HuH-7 (cell line): ENCODE data around the gene IL23R.
"Not testable (repeated sequence)": the region's sequence is repeated elsewhere in the genome, so short reads cannot be mapped to it uniquely, and the experiment has no call there.

Experiments used
- DNase-seq: peaks from one replicate; pipeline ENCODE4 v3.0.0; 2011; ENCODE audit warnings: low spot score

Gene IL23R

GRCh38 chr1:67166196-67166595, at the start of gene IL23R:
Gene IL23R (plus strand): TSS chr1:67166454. CDS start chr1:67168121, 1,667 bp downstream.
- DNase-seq = no peak

GRCh38 chr1:67118191-67118590, 48.1 kb upstream of the IL23R start:
- DNase-seq = no peak

- no peak for DNase-seq
Observed at GRCh38 chr1:67118646-67119045, 47.6 kb upstream of the IL23R start.

- no peak for DNase-seq
Observed at GRCh38 chr1:67120855-67121619, 45.2 kb upstream of the IL23R start.

- DNase-seq = no peak
Observed at GRCh38 chr1:67124455-67124854, 41.8 kb upstream of the IL23R start.

- DNase-seq = no peak
Observed at GRCh38 chr1:67126111-67126746, 40.0 kb upstream of the IL23R start.

- no peak for DNase-seq
Observed at GRCh38 chr1:67126974-67127373, 39.3 kb upstream of the IL23R start.

- no peak for DNase-seq
Observed at GRCh38 chr1:67130673-67131072, 35.6 kb upstream of the IL23R start.

GRCh38 chr1:67133177-67133576, 33.1 kb upstream of the IL23R start:
- no peak for DNase-seq

GRCh38 chr1:67134695-67135094, 31.6 kb upstream of the IL23R start, which contains the start of gene C1orf141:
Gene C1orf141 (minus strand): TSS chr1:67134970. CDS start chr1:67127240, 7,730 bp downstream.
- no peak for DNase-seq

- DNase-seq = no peak
Observed at GRCh38 chr1:67135354-67135753, 30.9 kb upstream of the IL23R start.

- DNase-seq = no peak
Observed at GRCh38 chr1:67137307-67137753, 28.9 kb upstream of the IL23R start.

GRCh38 chr1:67138813-67139499, 27.3 kb upstream of the IL23R start:
- DNase-seq = peak; percentile 32

GRCh38 chr1:67140460-67140859, 25.8 kb upstream of the IL23R start:
- DNase-seq = no peak

GRCh38 chr1:67141832-67142231, 24.4 kb upstream of the IL23R start:
- not testable (repeated sequence) for DNase-seq

GRCh38 chr1:67142931-67143330, 23.3 kb upstream of the IL23R start:
- DNase-seq = no peak

- no peak for DNase-seq
Observed at GRCh38 chr1:67143966-67144365, 22.3 kb upstream of the IL23R start.

GRCh38 chr1:67144696-67145095, 21.6 kb upstream of the IL23R start:
- no peak for DNase-seq

- DNase-seq = no peak
Observed at GRCh38 chr1:67146101-67146500, 20.2 kb upstream of the IL23R start.

- no peak for DNase-seq
Observed at GRCh38 chr1:67146539-67146938, 19.7 kb upstream of the IL23R start.

- DNase-seq = not testable (repeated sequence)
Observed at GRCh38 chr1:67147973-67148372, 18.3 kb upstream of the IL23R start.

- no peak for DNase-seq
Observed at GRCh38 chr1:67148516-67149178, 17.6 kb upstream of the IL23R start.
